WERI-Rb-1 (cell line): ENCODE measurements around the gene NSD2.

Experiments used
- DNase-seq: peaks from one replicate; pipeline ENCODE4 v3.0.0-alpha.2; 2020
- H3K27ac ChIP-seq: fragments of 250-450 bp; sonication (Bioruptor Pico); 2 replicates; pipeline ENCODE4 v1.5.1; 2020; ENCODE audit warnings: mild to moderate bottlenecking, moderate library complexity
- H3K27me3 ChIP-seq: fragments of 250-450 bp; sonication (Bioruptor Pico); 2 replicates; pipeline ENCODE4 v1.5.1; 2021; ENCODE audit warnings: mild to moderate bottlenecking, low read depth, moderate library complexity; ENCODE audit not compliant: insufficient read depth, severe bottlenecking
- H3K36me3 ChIP-seq: fragments of 250-450 bp; sonication (Bioruptor Pico); 2 replicates; pipeline ENCODE4 v1.5.1; 2020; ENCODE audit warnings: mild to moderate bottlenecking, moderate library complexity
- H3K4me3 ChIP-seq: 2 replicates; pipeline ENCODE4 v1.5.1; 2011; ENCODE audit warnings: low read depth, mild to moderate bottlenecking, control low read depth, low read length
- H3K9me3 ChIP-seq: fragments of 250-450 bp; sonication (Bioruptor Pico); 2 replicates; pipeline ENCODE4 v1.5.1; 2021; ENCODE audit warnings: mild to moderate bottlenecking, moderate library complexity; ENCODE audit not compliant: severe bottlenecking
- TF ChIP-seq, protein P1 (sequence below): IDR thresholded peaks from 2 replicates; pipeline ENCODE4 v1.5.1; 2011; ENCODE audit warnings: low read depth, mild to moderate bottlenecking, control low read depth, inconsistent platforms, low read length

The NSD2 gene

GRCh38 chr4:1948232-1948631, 77.0 kb downstream of the NSD2 start:
- no peaks in the 10 kb centered on the region for H3K27me3 ChIP-seq
- no peak overlapping the region for H3K4me3 ChIP-seq
- TF ChIP-seq, protein P1, sequence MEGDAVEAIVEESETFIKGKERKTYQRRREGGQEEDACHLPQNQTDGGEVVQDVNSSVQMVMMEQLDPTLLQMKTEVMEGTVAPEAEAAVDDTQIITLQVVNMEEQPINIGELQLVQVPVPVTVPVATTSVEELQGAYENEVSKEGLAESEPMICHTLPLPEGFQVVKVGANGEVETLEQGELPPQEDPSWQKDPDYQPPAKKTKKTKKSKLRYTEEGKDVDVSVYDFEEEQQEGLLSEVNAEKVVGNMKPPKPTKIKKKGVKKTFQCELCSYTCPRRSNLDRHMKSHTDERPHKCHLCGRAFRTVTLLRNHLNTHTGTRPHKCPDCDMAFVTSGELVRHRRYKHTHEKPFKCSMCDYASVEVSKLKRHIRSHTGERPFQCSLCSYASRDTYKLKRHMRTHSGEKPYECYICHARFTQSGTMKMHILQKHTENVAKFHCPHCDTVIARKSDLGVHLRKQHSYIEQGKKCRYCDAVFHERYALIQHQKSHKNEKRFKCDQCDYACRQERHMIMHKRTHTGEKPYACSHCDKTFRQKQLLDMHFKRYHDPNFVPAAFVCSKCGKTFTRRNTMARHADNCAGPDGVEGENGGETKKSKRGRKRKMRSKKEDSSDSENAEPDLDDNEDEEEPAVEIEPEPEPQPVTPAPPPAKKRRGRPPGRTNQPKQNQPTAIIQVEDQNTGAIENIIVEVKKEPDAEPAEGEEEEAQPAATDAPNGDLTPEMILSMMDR: no peak
- H3K36me3 ChIP-seq: peaks cover 79% of the 10 kb centered on the region
- no peak overlapping the region for H3K27ac ChIP-seq
- no peak for DNase-seq
- H3K9me3 ChIP-seq: no peaks in the 10 kb centered on the region

DNA sequence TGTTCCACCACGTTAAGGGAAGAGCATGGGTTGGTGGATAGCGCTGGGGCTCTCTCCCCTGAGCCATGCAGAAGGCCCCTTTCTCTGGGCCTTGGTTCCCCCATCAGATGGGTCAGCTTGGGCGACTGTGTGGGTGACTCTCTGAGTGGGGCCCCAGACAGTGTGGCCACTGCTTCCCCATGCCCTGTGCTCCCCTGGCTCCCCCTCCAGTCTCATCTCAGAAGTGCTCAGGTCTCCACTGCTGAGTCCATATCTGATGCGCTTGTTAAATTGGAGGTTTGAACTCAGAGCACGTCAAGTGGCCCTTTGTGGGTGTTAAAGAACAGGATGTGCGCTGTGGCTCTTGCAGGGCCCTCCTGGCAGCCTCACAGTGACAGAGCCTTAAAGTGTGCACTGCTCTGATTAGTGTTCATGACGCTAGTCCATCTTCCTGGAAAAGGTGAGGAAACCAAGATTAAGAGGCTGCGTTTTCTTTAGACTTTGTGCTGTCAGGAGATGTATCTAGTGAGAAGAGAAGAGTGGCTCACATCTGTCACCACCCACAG, 77.8 kb downstream of the NSD2 start:
- peaks cover 75% of the 10 kb centered on the region for H3K36me3 ChIP-seq

GRCh38 chr4:1950369-1950768, 79.2 kb downstream of the NSD2 start:
- TF ChIP-seq, protein P1: no peak
- no peak overlapping the region for H3K4me3 ChIP-seq
- H3K36me3 ChIP-seq: peaks cover 79% of the 10 kb centered on the region

More for the DNA sequence above, 77.8 kb downstream of the NSD2 start:
- TF ChIP-seq, protein P1: 0 out of 2 replicates have a peak, but pooled peaks have one; percentile 7
- H3K27me3 ChIP-seq: no peaks in the 10 kb centered on the region
- H3K9me3 ChIP-seq: no peaks in the 10 kb centered on the region
- no peak overlapping the region for H3K27ac ChIP-seq
- no peak overlapping the region for H3K4me3 ChIP-seq
- DNase-seq: no peak

GRCh38 chr4:1952058-1952700, 81.0 kb downstream of the NSD2 start:
- Histone ChIP-seq H3K27me3 (no peaks in the 10 kb centered on the region), H3K27ac (no peak overlapping the region), H3K36me3 (peaks cover 85% of the 10 kb centered on the region), H3K9me3 (no peaks in the 10 kb centered on the region), H3K4me3 (no peak overlapping the region)
- no peak for DNase-seq
- TF ChIP-seq, protein P1: no peak

More at GRCh38 chr4:1950369-1950768, 79.2 kb downstream of the NSD2 start:
- no peak for DNase-seq
- H3K9me3 ChIP-seq: no peaks in the 10 kb centered on the region
- H3K27me3 ChIP-seq: no peaks in the 10 kb centered on the region
- H3K27ac ChIP-seq: no peak overlapping the region

GRCh38 chr4:1952719-1953118, 81.5 kb downstream of the NSD2 start:
- no peak for DNase-seq
- no peak overlapping the region for H3K27ac ChIP-seq
- peaks cover 85% of the 10 kb centered on the region for H3K36me3 ChIP-seq
- TF ChIP-seq, protein P1: no peak
- H3K27me3 ChIP-seq: no peaks in the 10 kb centered on the region
- H3K4me3 ChIP-seq: no peak overlapping the region
- H3K9me3 ChIP-seq: no peaks in the 10 kb centered on the region

DNA sequence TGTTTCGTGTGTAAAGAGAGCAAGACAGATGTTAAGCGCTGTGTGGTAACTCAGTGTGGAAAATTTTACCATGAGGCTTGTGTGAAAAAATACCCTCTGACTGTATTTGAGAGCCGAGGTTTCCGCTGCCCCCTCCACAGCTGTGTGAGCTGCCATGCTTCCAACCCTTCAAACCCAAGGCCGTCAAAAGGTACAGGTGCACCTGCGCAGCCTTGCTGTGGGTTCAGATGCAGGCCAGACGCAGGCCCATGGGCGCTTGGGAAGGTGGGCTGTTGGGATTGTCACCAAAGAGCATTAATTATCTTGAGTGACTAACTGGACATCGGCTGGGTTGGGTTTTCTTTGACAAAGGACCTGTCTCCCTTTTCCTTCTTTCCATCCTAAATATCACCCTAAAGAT, 82.1 kb downstream of the NSD2 start:
- no peak for DNase-seq
- TF ChIP-seq, protein P1: no peak
- H3K4me3 ChIP-seq: no peak overlapping the region
- no peaks in the 10 kb centered on the region for H3K27me3 ChIP-seq
- H3K9me3 ChIP-seq: no peaks in the 10 kb centered on the region
- no peak overlapping the region for H3K27ac ChIP-seq
- H3K36me3 ChIP-seq: peaks cover 85% of the 10 kb centered on the region
